KMS-11 (cell line): ENCODE measurements around the gene SNTG2.

Source experiments
- H2AFZ ChIP-seq: fragments of 200-600 bp; sonication (generic); 2 replicates; pipeline ENCODE4 v1.6.1; 2016; ENCODE audit warnings: antibody characterized with exemption, mixed run types, low read depth
- H3K27ac ChIP-seq: fragments of 200-600 bp; sonication (generic); 2 replicates; pipeline ENCODE4 v1.6.1; 2016; ENCODE audit warnings: mild to moderate bottlenecking, mixed run types
- H3K27me3 ChIP-seq: fragments of 200-600 bp; sonication (generic); 2 replicates; pipeline ENCODE4 v1.6.1; 2017; ENCODE audit warnings: mild to moderate bottlenecking, low read depth, mixed run types, moderate library complexity; ENCODE audit not compliant: insufficient read depth
- H3K36me3 ChIP-seq: fragments of 200-600 bp; sonication (generic); 2 replicates; pipeline ENCODE4 v1.6.1; 2017; ENCODE audit warnings: mild to moderate bottlenecking, mixed run types; ENCODE audit not compliant: insufficient read depth
- H3K4me1 ChIP-seq: fragments of 200-600 bp; sonication (generic); 2 replicates; pipeline ENCODE4 v1.6.1; 2016; ENCODE audit warnings: mild to moderate bottlenecking, low read depth, mixed run types; ENCODE audit not compliant: poor library complexity, severe bottlenecking
- H3K4me2 ChIP-seq: fragments of 200-600 bp; sonication (generic); 2 replicates; pipeline ENCODE4 v1.7.0; 2016; ENCODE audit warnings: mild to moderate bottlenecking, mixed run types
- H3K4me3 ChIP-seq: fragments of 200-600 bp; sonication (generic); IDR thresholded peaks from 2 replicates; pipeline ENCODE4 v1.6.1; 2017; ENCODE audit warnings: low read depth, low read length, mixed read lengths; ENCODE audit not compliant: insufficient read depth
- H3K79me2 ChIP-seq: fragments of 200-600 bp; sonication (generic); 2 replicates; pipeline ENCODE4 v1.6.1; 2016; ENCODE audit warnings: low read depth, mixed run types; ENCODE audit not compliant: insufficient read depth
- H3K9ac ChIP-seq: fragments of 200-600 bp; sonication (generic); 2 replicates; pipeline ENCODE4 v1.6.1; 2016; ENCODE audit warnings: mild to moderate bottlenecking, mixed run types
- H4K20me1 ChIP-seq: fragments of 200-600 bp; sonication (generic); 2 replicates; pipeline ENCODE4 v1.6.1; 2016; ENCODE audit warnings: mild to moderate bottlenecking, mixed run types; ENCODE audit not compliant: insufficient read depth
- TF ChIP-seq, protein P1 (sequence below): fragments of 200-600 bp; sonication (generic); conservative IDR thresholded peaks from 2 replicates; pipeline ENCODE4 v1.6.1; 2017; ENCODE audit warnings: low read depth, mild to moderate bottlenecking, antibody characterized with exemption, low read length, moderate library complexity, mixed read lengths

SNTG2 gene

DNA sequence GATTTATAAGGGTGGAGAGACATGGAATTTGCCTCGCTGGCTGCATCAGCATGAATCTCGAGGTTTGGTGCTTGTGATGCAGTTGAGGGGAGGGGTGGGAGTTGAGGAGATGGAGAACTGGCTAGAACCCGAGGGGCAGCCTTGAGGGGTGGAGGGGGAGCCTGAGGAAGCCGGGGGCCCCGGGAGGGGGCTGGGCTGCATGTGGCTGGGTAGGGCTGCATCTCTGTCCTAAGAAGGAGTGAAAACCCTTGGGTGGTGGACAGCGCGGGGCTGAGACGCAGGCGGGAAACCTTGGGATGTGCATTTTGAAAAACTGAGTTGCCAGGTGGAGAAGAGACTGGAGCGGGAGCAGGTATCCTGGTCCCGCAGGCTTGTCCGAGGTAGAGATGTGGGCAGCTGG lies 64.2 kb downstream of the SNTG2 start:
- Histone ChIP-seq H3K27me3 (no peaks in the 10 kb centered on the region), H3K4me1 (no peaks in the 10 kb centered on the region), H3K36me3 (no peaks in the 10 kb centered on the region), H3K4me3 (no peak overlapping the region), H3K4me2 (no peak overlapping the region), H3K27ac (no peak overlapping the region), H3K79me2 (no peaks in the 10 kb centered on the region), H2AFZ (no peak overlapping the region), H4K20me1 (no peaks in the 10 kb centered on the region), H3K9ac (no peak overlapping the region)
- TF ChIP-seq, protein P1, sequence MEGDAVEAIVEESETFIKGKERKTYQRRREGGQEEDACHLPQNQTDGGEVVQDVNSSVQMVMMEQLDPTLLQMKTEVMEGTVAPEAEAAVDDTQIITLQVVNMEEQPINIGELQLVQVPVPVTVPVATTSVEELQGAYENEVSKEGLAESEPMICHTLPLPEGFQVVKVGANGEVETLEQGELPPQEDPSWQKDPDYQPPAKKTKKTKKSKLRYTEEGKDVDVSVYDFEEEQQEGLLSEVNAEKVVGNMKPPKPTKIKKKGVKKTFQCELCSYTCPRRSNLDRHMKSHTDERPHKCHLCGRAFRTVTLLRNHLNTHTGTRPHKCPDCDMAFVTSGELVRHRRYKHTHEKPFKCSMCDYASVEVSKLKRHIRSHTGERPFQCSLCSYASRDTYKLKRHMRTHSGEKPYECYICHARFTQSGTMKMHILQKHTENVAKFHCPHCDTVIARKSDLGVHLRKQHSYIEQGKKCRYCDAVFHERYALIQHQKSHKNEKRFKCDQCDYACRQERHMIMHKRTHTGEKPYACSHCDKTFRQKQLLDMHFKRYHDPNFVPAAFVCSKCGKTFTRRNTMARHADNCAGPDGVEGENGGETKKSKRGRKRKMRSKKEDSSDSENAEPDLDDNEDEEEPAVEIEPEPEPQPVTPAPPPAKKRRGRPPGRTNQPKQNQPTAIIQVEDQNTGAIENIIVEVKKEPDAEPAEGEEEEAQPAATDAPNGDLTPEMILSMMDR: no peak

DNA sequence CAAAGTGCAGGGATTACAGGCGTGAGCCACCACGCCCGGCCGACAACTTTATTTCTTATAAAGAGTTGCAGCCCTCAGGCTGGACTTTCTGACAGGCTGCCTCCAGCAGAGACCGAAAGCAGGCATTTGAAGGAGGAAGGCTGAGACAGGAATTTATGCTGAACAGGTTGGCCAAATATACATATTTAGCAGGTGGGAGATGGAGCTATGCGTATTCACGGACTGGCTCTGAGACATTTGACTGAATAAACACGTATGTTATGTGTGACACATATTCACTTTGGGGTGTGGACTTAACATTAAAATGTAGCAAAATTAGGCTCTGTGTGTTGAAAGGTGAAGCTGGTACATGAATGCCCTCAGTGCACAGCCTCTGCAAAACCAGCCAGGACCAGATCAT lies 65.9 kb downstream of the SNTG2 start:
- Histone ChIP-seq H3K4me2 (no peak overlapping the region), H4K20me1 (no peaks in the 10 kb centered on the region), H3K36me3 (no peaks in the 10 kb centered on the region), H3K4me1 (no peaks in the 10 kb centered on the region), H3K27ac (no peak overlapping the region), H3K4me3 (no peak overlapping the region), H3K79me2 (no peaks in the 10 kb centered on the region), H3K9ac (no peak overlapping the region), H2AFZ (no peak overlapping the region), H3K27me3 (no peaks in the 10 kb centered on the region)
- TF ChIP-seq, protein P1: no peak

DNA sequence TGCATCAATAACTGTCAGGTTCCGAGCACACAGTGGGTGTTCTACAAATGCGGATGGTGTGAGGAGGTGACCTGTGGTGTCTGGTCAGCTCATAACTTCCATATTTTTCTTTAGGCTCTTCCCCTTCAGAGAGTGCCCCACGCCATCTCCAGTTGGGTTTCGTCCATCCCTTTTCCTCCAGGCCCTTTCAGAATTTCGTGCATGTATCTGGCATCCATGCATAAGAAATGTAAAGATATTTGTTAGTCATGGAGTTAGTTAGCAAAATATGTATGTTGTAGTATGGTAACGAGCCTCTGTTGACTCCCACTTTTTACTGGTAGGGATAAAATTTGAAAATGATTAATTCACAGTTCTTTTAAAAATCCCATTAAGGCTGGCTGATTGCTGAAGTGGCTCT lies 67.2 kb downstream of the SNTG2 start:
- Histone ChIP-seq H3K4me3 (no peak overlapping the region), H3K36me3 (no peaks in the 10 kb centered on the region), H3K27ac (no peak overlapping the region), H3K79me2 (no peaks in the 10 kb centered on the region), H3K4me1 (no peaks in the 10 kb centered on the region), H2AFZ (no peak overlapping the region), H3K4me2 (no peak overlapping the region), H4K20me1 (no peaks in the 10 kb centered on the region), H3K9ac (no peak overlapping the region), H3K27me3 (no peaks in the 10 kb centered on the region)
- TF ChIP-seq, protein P1: no peak

DNA sequence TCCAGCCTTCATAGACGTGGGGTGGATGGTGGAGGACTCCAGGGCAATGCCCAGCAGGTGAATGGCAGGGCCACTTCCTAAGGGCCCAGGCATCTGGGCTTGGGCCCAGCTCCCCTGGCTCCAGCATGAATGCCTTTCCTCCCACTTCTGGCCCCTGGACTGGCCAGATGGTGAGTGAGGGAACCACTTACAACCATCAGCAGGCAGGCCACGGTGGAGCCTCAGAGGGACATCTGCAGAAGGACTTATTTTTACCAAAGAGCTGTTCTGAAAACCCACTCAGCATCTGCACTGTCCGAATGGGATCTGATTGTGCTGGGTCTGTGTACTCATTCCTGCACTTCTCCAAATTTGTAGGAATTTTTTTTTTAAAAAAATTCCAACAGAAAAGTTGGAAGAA lies 69.6 kb downstream of the SNTG2 start:
- Histone ChIP-seq H3K27ac (no peak overlapping the region), H4K20me1 (no peaks in the 10 kb centered on the region), H2AFZ (no peak overlapping the region), H3K4me1 (no peaks in the 10 kb centered on the region), H3K27me3 (no peaks in the 10 kb centered on the region), H3K4me3 (no peak overlapping the region), H3K79me2 (no peaks in the 10 kb centered on the region), H3K4me2 (no peak overlapping the region), H3K9ac (no peak overlapping the region), H3K36me3 (no peaks in the 10 kb centered on the region)
- TF ChIP-seq, protein P1: no peak

DNA sequence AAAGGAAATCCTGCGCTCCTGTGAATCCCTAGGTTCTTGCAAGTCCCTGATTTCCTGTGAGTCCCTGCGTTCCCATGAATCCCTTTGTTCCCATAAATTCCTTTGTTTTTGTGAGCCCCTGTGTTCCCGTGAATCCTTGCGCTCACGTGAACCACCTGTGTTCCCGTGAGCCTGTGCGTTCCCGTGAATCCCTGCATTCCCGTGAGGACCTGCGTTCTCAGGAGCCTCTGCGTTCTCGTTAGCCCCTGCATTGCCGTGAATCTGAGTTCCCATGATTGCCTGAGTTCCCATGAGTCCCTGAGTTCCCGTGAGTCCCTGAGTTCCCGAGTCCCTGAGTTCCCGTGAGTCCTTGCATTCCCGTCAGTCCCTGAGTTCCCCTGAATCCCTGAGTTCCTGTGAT lies 71.5 kb downstream of the SNTG2 start:
- no peak overlapping the region for H3K4me3 ChIP-seq
- TF ChIP-seq, protein P1: no peak

More for the DNA sequence above, 71.5 kb downstream of the SNTG2 start:
- Histone ChIP-seq H3K4me2 (no peak overlapping the region), H3K27me3 (no peaks in the 10 kb centered on the region), H3K27ac (no peak overlapping the region), H3K36me3 (no peaks in the 10 kb centered on the region), H3K79me2 (no peaks in the 10 kb centered on the region), H2AFZ (no peak overlapping the region), H3K9ac (no peak overlapping the region), H4K20me1 (no peaks in the 10 kb centered on the region), H3K4me1 (no peaks in the 10 kb centered on the region)
